ENCODE results near the gene P2RY2. TPM values are rescaled to one million over a fixed set of nuclear protein-coding genes. Genes with fewer than 3 reads are reported as not detected.

Gene P2RY2
- total and polyA plus RNA-seq, 2 donors (not counting 1 experiment from before 2014, with no cell fraction given) = 0.12 to 0.37 TPM

GRCh38 chr11:73243093-73243485 lies 25.0 kb downstream of the P2RY2 start:
- H3K27me3 Mint-ChIP-seq = peaks cover 3% of the 10 kb centered on the region
- peaks cover 0 to 2% (median 0%) of the 10 kb centered on the region in 4 experiments for H3K27me3 ChIP-seq (replicated peaks in 1 of 4; ENCODE audit: control extremely low read depth in 1 of 4, control insufficient read depth in 3 of 4, insufficient read depth in 4 of 4, low read length in 3 of 4)
- no peak overlapping the region for H3K9ac ChIP-seq (ENCODE audit: low read length)
- ChIA-PET POLR2A (interaction anchor here (0.7 to 1.6 kb wide), 3 partner anchors 54 to 521 kb away, joined by 4 to 6 read pairs (median 5); no protein-coding TSS in a partner anchor), CTCF (interaction anchor here (0.7 to 14.1 kb wide), 15 partner anchors 15 to 449 kb away, joined by 3 to 281 read pairs (median 3); partner anchors contain the start of gene STARD10)
- no peaks in the 10 kb centered on the region for H3K9me3 Mint-ChIP-seq (ENCODE audit: insufficient read depth)
- H3K36me3 ChIP-seq (replicated peaks in 1 of 2; ENCODE audit: control extremely low read depth in 1 of 2, control insufficient read depth in 1 of 2, extremely low read depth in 1 of 2, insufficient read depth in 2 of 2, low read length in 1 of 2) = no peaks in the 10 kb centered on the region
- no peak overlapping the region for H3K27ac Mint-ChIP-seq
- H3K4me2 ChIP-seq (replicated peaks; ENCODE audit: low read depth, low read length, poor library complexity, severe bottlenecking) = no peak overlapping the region
- no peak overlapping the region for H3K4me3 ChIP-seq (ENCODE audit: control extremely low read depth in 1 of 5, extremely low read depth in 1 of 5, insufficient read depth in 1 of 5, low read depth in 2 of 5, low read length in 4 of 5)
- no peak overlapping the region for H3K4me3 Mint-ChIP-seq
- ATAC-seq (ENCODE audit: low read depth) (no peak), DNase-seq (no peak)
- no peak overlapping the region for H2AFZ ChIP-seq (ENCODE audit: insufficient read depth, low read depth, low read length, poor library complexity, severe bottlenecking)
- no peaks in the 10 kb centered on the region for H3K9me3 ChIP-seq (ENCODE audit: control extremely low read depth in 1 of 3, control insufficient read depth in 2 of 3, insufficient read depth in 1 of 3, low read length in 2 of 3)
- 88% methylated on average over 6 of the region's 8 CpGs for WGBS (ENCODE audit: insufficient coverage)
- TF ChIP-seq CTCF (IDR thresholded peaks at IDR 0.05) (no peak), EZH2 (IDR thresholded peaks at IDR 0.05; ENCODE audit: borderline replicate concordance, insufficient read depth, low read depth, low read length, poor library complexity, severe bottlenecking) (no peak)
- H3K4me1 Mint-ChIP-seq = peaks cover 6% of the 10 kb centered on the region
- no peak overlapping the region for H3K27ac ChIP-seq (ENCODE audit: low read length in 2 of 2)
- H3K79me2 ChIP-seq (ENCODE audit: control insufficient read depth, insufficient read depth, low read length) = no peaks in the 10 kb centered on the region
- no peaks in the 10 kb centered on the region for H4K20me1 ChIP-seq (ENCODE audit: control insufficient read depth, insufficient read depth, low read length, poor library complexity, severe bottlenecking)
- intact Hi-C loops (cut with micrococcal nuclease) = loop anchor here (2.0 kb wide), 1 partner anchor 46 kb away; no protein-coding TSS in a partner anchor
- peaks cover 4 to 7% of the 10 kb centered on the region in 2 donors for H3K4me1 ChIP-seq (ENCODE audit: control insufficient read depth in 2 of 2, insufficient read depth in 2 of 2, low read length in 2 of 2)

DNA sequence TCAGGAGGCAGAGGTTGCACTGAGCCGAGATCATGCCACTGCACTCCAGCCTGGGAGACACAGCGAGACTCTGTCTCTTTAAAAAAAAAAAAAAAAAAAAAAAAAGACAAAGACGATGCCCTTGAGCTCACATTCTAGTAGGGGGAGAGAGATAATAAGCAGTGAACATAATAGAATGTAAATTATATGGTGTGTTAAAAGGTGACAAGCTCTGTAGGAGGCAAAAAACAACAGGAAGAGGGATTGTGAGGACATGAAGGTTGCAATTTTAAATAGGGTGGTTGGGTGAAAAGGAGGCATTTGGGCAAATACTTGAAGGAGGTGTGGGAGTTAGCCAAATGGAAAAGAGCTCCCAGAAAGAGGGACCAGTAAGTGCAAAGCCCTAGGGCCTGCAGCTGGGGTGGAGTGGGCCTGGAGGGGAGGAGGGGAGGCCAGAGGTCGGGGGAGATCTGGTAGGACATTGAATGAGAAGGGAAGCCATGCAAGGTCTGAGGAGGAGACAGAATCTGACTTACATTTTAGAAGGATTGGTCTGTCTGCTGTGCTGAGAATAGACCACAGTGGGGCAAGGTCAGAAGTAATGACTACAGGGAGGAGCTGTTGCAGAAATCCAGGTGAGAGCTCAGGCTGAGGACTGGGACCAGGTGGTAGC lies 26.6 kb downstream of the P2RY2 start:
- no peak overlapping the region for H3K4me2 ChIP-seq (replicated peaks; ENCODE audit: low read depth, low read length, poor library complexity, severe bottlenecking)
- no peak overlapping the region for H3K9ac ChIP-seq (ENCODE audit: low read length)
- peaks cover 0 to 2% (median 0%) of the 10 kb centered on the region in 4 experiments for H3K27me3 ChIP-seq (replicated peaks in 1 of 4; ENCODE audit: control extremely low read depth in 1 of 4, control insufficient read depth in 3 of 4, insufficient read depth in 4 of 4, low read length in 3 of 4)
- POLR2A ChIA-PET = interaction anchor here (0.6 to 0.7 kb wide), 3 partner anchors 8 to 558 kb away, joined by 3 to 12 read pairs (median 3); no protein-coding TSS in a partner anchor
- no peak overlapping the region for H2AFZ ChIP-seq (ENCODE audit: insufficient read depth, low read depth, low read length, poor library complexity, severe bottlenecking)
- no peaks in the 10 kb centered on the region for H3K79me2 ChIP-seq (ENCODE audit: control insufficient read depth, insufficient read depth, low read length)
- intact Hi-C loops (cut with micrococcal nuclease) = no loop called here
- peaks cover 4 to 7% of the 10 kb centered on the region in 2 donors for H3K4me1 ChIP-seq (ENCODE audit: control insufficient read depth in 2 of 2, insufficient read depth in 2 of 2, low read length in 2 of 2)
- WGBS (ENCODE audit: insufficient coverage) = 64% methylated on average over 1 of the region's 4 CpGs
- Mint-ChIP-seq H3K27me3 (peaks cover 3% of the 10 kb centered on the region), H3K4me3 (no peak overlapping the region), H3K9me3 (ENCODE audit: insufficient read depth) (no peaks in the 10 kb centered on the region), H3K27ac (no peak overlapping the region), H3K4me1 (peaks cover 12% of the 10 kb centered on the region)
- H3K27ac ChIP-seq (ENCODE audit: low read length in 2 of 2) = no peak overlapping the region
- ATAC-seq (ENCODE audit: low read depth) = no peak
- no peaks in the 10 kb centered on the region for H4K20me1 ChIP-seq (ENCODE audit: control insufficient read depth, insufficient read depth, low read length, poor library complexity, severe bottlenecking)
- no peak overlapping the region for H3K4me3 ChIP-seq (ENCODE audit: control extremely low read depth in 1 of 5, extremely low read depth in 1 of 5, insufficient read depth in 1 of 5, low read depth in 2 of 5, low read length in 4 of 5)
- no peak for TF ChIP-seq EZH2 (IDR thresholded peaks at IDR 0.05; ENCODE audit: borderline replicate concordance, insufficient read depth, low read depth, low read length, poor library complexity, severe bottlenecking)
- no peak for TF ChIP-seq CTCF (IDR thresholded peaks at IDR 0.05)
- CTCF ChIA-PET = interaction anchor here (0.7 to 14.1 kb wide), 9 partner anchors 11 to 650 kb away, joined by 3 to 281 read pairs (median 4); no protein-coding TSS in a partner anchor
- H3K9me3 ChIP-seq (ENCODE audit: control extremely low read depth in 1 of 3, control insufficient read depth in 2 of 3, insufficient read depth in 1 of 3, low read length in 2 of 3) = no peaks in the 10 kb centered on the region
- DNase-seq = no peak
- no peaks in the 10 kb centered on the region for H3K36me3 ChIP-seq (replicated peaks in 1 of 2; ENCODE audit: control extremely low read depth in 1 of 2, control insufficient read depth in 1 of 2, extremely low read depth in 1 of 2, insufficient read depth in 2 of 2, low read length in 1 of 2)

All from B cell (primary cell).